NOMO-1 treated with dmso at 0.1 percent for 144 hours (cell line): ENCODE data around the gene OPRL1.
A peak's percentile ranks its signal among the peaks of the same experiment; 100 is the strongest.
"Not testable (repeated sequence)": the region's sequence is repeated elsewhere in the genome, so short reads cannot be mapped to it uniquely, and the experiment has no call there.

ENCODE experiments used
- DNase-seq: peaks from one replicate; lab custom pipeline; 2025; ENCODE audit not compliant: unreplicated experiment; lab: John Stamatoyannopoulos, UW

OPRL1 gene

GRCh38 chr20:64083378-64083803 is 3.5 kb downstream of the OPRL1 start:
- DNase-seq: peak; percentile 29

DNA sequence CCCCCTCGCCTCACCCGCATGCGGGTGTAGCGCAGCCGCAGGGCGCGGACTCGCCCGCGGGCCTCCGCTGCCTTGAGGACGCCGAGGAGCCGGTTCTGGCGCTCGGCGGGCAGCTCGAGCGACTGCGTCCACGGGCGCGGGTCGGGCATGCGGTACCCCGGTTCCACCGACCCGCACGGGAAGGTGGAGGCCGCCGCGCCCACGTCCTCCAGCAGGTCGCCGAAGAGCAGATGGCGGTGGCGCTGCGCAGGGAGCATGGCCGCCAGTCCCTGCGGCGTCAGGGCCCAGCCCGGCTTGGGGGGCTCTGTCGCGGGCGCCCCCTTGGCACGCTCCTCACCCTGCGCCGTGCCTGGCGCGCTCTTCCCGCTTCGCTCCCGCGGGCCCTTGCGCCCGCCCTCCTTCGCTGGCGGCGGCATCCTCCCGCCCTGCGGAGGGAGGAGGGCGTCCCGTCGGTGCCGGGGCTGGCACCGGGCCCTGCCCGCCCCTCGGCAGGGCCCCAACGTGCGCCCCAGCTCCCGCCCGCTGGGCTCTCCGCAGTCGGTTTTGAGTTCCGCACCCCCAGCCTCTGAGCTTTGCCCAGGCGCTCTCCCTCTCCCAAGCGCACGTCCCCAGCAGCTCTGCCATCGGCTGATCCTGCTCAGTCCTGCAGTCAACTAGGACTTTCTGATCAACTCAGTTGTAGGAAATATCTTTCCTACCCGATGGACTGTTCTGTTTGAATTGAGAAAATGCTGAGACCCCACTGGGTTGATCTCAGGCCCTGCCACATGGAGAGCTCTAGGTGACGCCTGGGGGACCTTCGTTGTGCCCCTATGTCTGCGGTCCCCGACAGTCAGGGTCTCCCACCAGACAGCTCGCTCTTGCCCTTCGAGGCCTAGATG is 4.2 kb downstream of the OPRL1 start, which contains the start of gene LKAAEAR1:
Gene LKAAEAR1, minus strand, starts transcription at position 595 of the 881 bp plus-strand sequence. Its CDS starts 179 bp downstream, at position 416.
- DNase-seq: no peak

GRCh38 chr20:64084685-64085152 is 4.8 kb downstream of the OPRL1 start:
- no peak for DNase-seq

DNA sequence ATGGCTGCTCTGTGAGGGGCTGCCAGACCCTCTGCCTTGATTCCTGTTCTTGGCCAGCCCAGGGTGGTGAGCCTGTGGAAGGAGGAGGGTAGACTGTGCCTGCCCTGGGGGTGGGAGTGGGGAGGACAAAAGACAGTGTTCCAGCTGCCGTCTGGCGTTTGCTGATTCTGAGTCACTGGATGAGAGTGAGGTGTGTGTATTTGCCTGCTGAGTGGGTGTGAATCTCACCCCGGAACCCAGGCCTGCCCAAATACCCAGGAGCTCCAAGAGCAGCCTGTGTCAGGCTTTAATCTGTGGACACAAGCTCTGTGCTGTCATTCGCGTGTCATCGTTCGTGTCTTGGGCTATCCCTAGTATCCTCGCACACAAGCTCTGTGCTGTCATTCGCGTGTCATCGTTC is 6.9 kb downstream of the OPRL1 start:
- DNase-seq: no peak

- DNase-seq: not testable (repeated sequence)
Measured at GRCh38 chr20:64087226-64087825, 7.4 kb downstream of the OPRL1 start.

- DNase-seq: not testable (repeated sequence)
Measured at GRCh38 chr20:64088586-64088985, 8.7 kb downstream of the OPRL1 start.

GRCh38 chr20:64090165-64090564 is 10.3 kb downstream of the OPRL1 start:
- DNase-seq: no peak

- DNase-seq: no peak
Measured at GRCh38 chr20:64091340-64091739, 11.5 kb downstream of the OPRL1 start.

DNA sequence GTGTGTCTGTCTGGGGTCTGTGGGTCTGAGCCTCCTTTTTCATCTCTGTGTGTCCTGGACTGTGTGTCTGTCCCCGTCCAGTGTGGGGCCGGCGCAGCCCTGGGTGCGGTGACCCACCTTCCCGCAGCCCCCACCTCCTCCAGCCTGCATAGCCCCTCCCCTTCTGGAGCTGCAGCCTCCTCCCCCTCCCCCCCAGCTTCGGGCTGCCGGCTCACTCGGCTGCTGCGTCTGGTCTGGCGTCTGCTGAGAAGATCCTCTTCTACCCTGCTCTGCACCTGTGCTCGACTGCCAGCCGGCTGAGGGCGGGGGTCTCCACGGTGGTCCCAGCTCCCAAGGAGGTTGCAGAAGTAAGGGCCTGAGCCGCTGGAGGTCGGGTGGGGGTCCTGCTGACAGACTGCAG is 11.9 kb downstream of the OPRL1 start:
- no peak for DNase-seq

- no peak for DNase-seq
Measured at GRCh38 chr20:64092258-64093012, 12.6 kb downstream of the OPRL1 start.

- no peak for DNase-seq
Measured at GRCh38 chr20:64093013-64093503, 13.2 kb downstream of the OPRL1 start.

GRCh38 chr20:64095455-64095854 is 15.6 kb downstream of the OPRL1 start:
- no peak for DNase-seq

GRCh38 chr20:64095927-64096326 is 16.0 kb downstream of the OPRL1 start:
- no peak for DNase-seq

GRCh38 chr20:64096535-64096934 is 16.7 kb downstream of the OPRL1 start:
- no peak for DNase-seq

- no peak for DNase-seq
Measured at GRCh38 chr20:64098471-64099013, 18.7 kb downstream of the OPRL1 start.

- no peak for DNase-seq
Measured at GRCh38 chr20:64099086-64099786, 19.4 kb downstream of the OPRL1 start.

- no peak for DNase-seq
Measured at GRCh38 chr20:64099880-64100565, 20.1 kb downstream of the OPRL1 start.

GRCh38 chr20:64100566-64100888 is 20.6 kb downstream of the OPRL1 start:
- no peak for DNase-seq

- no peak for DNase-seq
Measured at GRCh38 chr20:64100946-64101688, 21.2 kb downstream of the OPRL1 start.
